ENCODE measurements around the gene LYRM1.
"Not testable (repeated sequence)": the region's sequence is repeated elsewhere in the genome, so short reads cannot be mapped to it uniquely, and the experiment has no call there.

Gene LYRM1

GRCh38 chr16:20937736-20938135 is 37.2 kb downstream of the LYRM1 start:
- H3K27me3 ChIP-seq (ENCODE audit: control insufficient read depth in 1 of 2, insufficient read depth in 2 of 2, low read length in 2 of 2) = peaks cover 0 to 2% of the 10 kb centered on the region in 2 donors
- H3K27ac ChIP-seq (ENCODE audit: low read length) = no peak overlapping the region
- H3K9ac ChIP-seq (ENCODE audit: low read length in 2 of 2) = no peak overlapping the region
- H3K4me3 ChIP-seq (ENCODE audit: low read length in 2 of 2) = no peak overlapping the region
- no peaks in the 10 kb centered on the region for H3K9me3 ChIP-seq (ENCODE audit: control insufficient read depth in 2 of 2, low read length in 2 of 2)
- H3K4me1 ChIP-seq (ENCODE audit: control insufficient read depth, insufficient read depth, low read length) = no peaks in the 10 kb centered on the region
- H3K36me3 ChIP-seq (ENCODE audit: control insufficient read depth in 2 of 2, insufficient read depth in 2 of 2, low read length in 2 of 2) = no peaks in the 10 kb centered on the region

- Histone ChIP-seq H3K4me3 (ENCODE audit: low read length in 2 of 2) (no peak overlapping the region), H3K9ac (ENCODE audit: low read length in 2 of 2) (no peak overlapping the region), H3K4me1 (ENCODE audit: control insufficient read depth, insufficient read depth, low read length) (no peaks in the 10 kb centered on the region), H3K9me3 (ENCODE audit: control insufficient read depth in 2 of 2, low read length in 2 of 2) (no peaks in the 10 kb centered on the region), H3K36me3 (ENCODE audit: control insufficient read depth in 2 of 2, insufficient read depth in 2 of 2, low read length in 2 of 2) (no peaks in the 10 kb centered on the region), H3K27ac (ENCODE audit: low read length) (no peak overlapping the region), H3K27me3 (ENCODE audit: control insufficient read depth in 1 of 2, insufficient read depth in 2 of 2, low read length in 2 of 2) (peaks cover 0 to 2% of the 10 kb centered on the region in 2 donors)
Observed at GRCh38 chr16:20938426-20938825, 37.9 kb downstream of the LYRM1 start.

- no peaks in the 10 kb centered on the region for H3K9me3 ChIP-seq (ENCODE audit: control insufficient read depth in 2 of 2, low read length in 2 of 2)
- no peak overlapping the region for H3K27ac ChIP-seq (ENCODE audit: low read length)
- no peaks in the 10 kb centered on the region for H3K36me3 ChIP-seq (ENCODE audit: control insufficient read depth in 2 of 2, insufficient read depth in 2 of 2, low read length in 2 of 2)
- H3K4me1 ChIP-seq (ENCODE audit: control insufficient read depth, insufficient read depth, low read length) = no peaks in the 10 kb centered on the region
- H3K4me3 ChIP-seq (ENCODE audit: low read length in 2 of 2) = no peak overlapping the region
- no peak overlapping the region for H3K9ac ChIP-seq (ENCODE audit: low read length in 2 of 2)
- peaks cover 0 to 2% of the 10 kb centered on the region in 2 donors for H3K27me3 ChIP-seq (ENCODE audit: control insufficient read depth in 1 of 2, insufficient read depth in 2 of 2, low read length in 2 of 2)
Observed at GRCh38 chr16:20939611-20940010, 39.0 kb downstream of the LYRM1 start.

GRCh38 chr16:20940871-20941635 is 40.5 kb downstream of the LYRM1 start:
- Histone ChIP-seq H3K27ac (ENCODE audit: low read length) (no peak overlapping the region), H3K27me3 (ENCODE audit: control insufficient read depth in 1 of 2, insufficient read depth in 2 of 2, low read length in 2 of 2) (peaks cover 0 to 2% of the 10 kb centered on the region in 2 donors), H3K36me3 (ENCODE audit: control insufficient read depth in 2 of 2, insufficient read depth in 2 of 2, low read length in 2 of 2) (no peaks in the 10 kb centered on the region), H3K9ac (ENCODE audit: low read length in 2 of 2) (no peak overlapping the region), H3K9me3 (ENCODE audit: control insufficient read depth in 2 of 2, low read length in 2 of 2) (no peaks in the 10 kb centered on the region), H3K4me3 (ENCODE audit: low read length in 2 of 2) (no peak overlapping the region), H3K4me1 (ENCODE audit: control insufficient read depth, insufficient read depth, low read length) (no peaks in the 10 kb centered on the region)

GRCh38 chr16:20941636-20941926 is 41.0 kb downstream of the LYRM1 start:
- no peak overlapping the region for H3K9ac ChIP-seq (ENCODE audit: low read length in 2 of 2)
- H3K4me1 ChIP-seq (ENCODE audit: control insufficient read depth, insufficient read depth, low read length) = no peaks in the 10 kb centered on the region
- no peaks in the 10 kb centered on the region for H3K27me3 ChIP-seq (ENCODE audit: control insufficient read depth in 1 of 2, insufficient read depth in 2 of 2, low read length in 2 of 2)
- H3K4me3 ChIP-seq (ENCODE audit: low read length in 2 of 2) = no peak overlapping the region
- H3K9me3 ChIP-seq (ENCODE audit: control insufficient read depth in 2 of 2, low read length in 2 of 2) = no peaks in the 10 kb centered on the region
- H3K36me3 ChIP-seq (ENCODE audit: control insufficient read depth in 2 of 2, insufficient read depth in 2 of 2, low read length in 2 of 2) = no peaks in the 10 kb centered on the region
- no peak overlapping the region for H3K27ac ChIP-seq (ENCODE audit: low read length)

- Histone ChIP-seq H3K4me1 (ENCODE audit: control insufficient read depth, insufficient read depth, low read length) (no peaks in the 10 kb centered on the region), H3K9ac (ENCODE audit: low read length in 2 of 2) (no peak overlapping the region), H3K36me3 (ENCODE audit: control insufficient read depth in 2 of 2, insufficient read depth in 2 of 2, low read length in 2 of 2) (no peaks in the 10 kb centered on the region), H3K9me3 (ENCODE audit: control insufficient read depth in 2 of 2, low read length in 2 of 2) (no peaks in the 10 kb centered on the region), H3K27me3 (ENCODE audit: control insufficient read depth in 1 of 2, insufficient read depth in 2 of 2, low read length in 2 of 2) (no peaks in the 10 kb centered on the region), H3K27ac (ENCODE audit: low read length) (no peak overlapping the region), H3K4me3 (ENCODE audit: low read length in 2 of 2) (no peak overlapping the region)
Observed at GRCh38 chr16:20942256-20942655, 41.7 kb downstream of the LYRM1 start.

GRCh38 chr16:20944861-20945574 is 44.4 kb downstream of the LYRM1 start:
- H3K27ac ChIP-seq (ENCODE audit: low read length) = no peak overlapping the region
- no peak overlapping the region for H3K9ac ChIP-seq (ENCODE audit: low read length in 2 of 2)
- no peaks in the 10 kb centered on the region for H3K4me1 ChIP-seq (ENCODE audit: control insufficient read depth, insufficient read depth, low read length)
- H3K36me3 ChIP-seq (ENCODE audit: control insufficient read depth in 2 of 2, insufficient read depth in 2 of 2, low read length in 2 of 2) = no peaks in the 10 kb centered on the region
- H3K4me3 ChIP-seq (ENCODE audit: low read length in 2 of 2) = no peak overlapping the region
- peaks cover 0 to 3% of the 10 kb centered on the region in 2 donors for H3K27me3 ChIP-seq (ENCODE audit: control insufficient read depth in 1 of 2, insufficient read depth in 2 of 2, low read length in 2 of 2)
- H3K9me3 ChIP-seq (ENCODE audit: control insufficient read depth in 2 of 2, low read length in 2 of 2) = no peaks in the 10 kb centered on the region

GRCh38 chr16:20945575-20945875 is 45.0 kb downstream of the LYRM1 start:
- H3K9me3 ChIP-seq (ENCODE audit: control insufficient read depth in 2 of 2, low read length in 2 of 2); H3K4me1 ChIP-seq (ENCODE audit: control insufficient read depth, insufficient read depth, low read length); H3K27ac ChIP-seq (ENCODE audit: low read length); H3K27me3 ChIP-seq (ENCODE audit: control insufficient read depth in 1 of 2, insufficient read depth in 2 of 2, low read length in 2 of 2); H3K9ac ChIP-seq (ENCODE audit: low read length in 2 of 2); H3K4me3 ChIP-seq (ENCODE audit: low read length in 2 of 2); H3K36me3 ChIP-seq (ENCODE audit: control insufficient read depth in 2 of 2, insufficient read depth in 2 of 2, low read length in 2 of 2): not testable (repeated sequence)

GRCh38 chr16:20946015-20946629 is 45.6 kb downstream of the LYRM1 start:
- H3K9me3 ChIP-seq (ENCODE audit: control insufficient read depth in 2 of 2, low read length in 2 of 2) = no peaks in the 10 kb centered on the region
- no peak overlapping the region for H3K9ac ChIP-seq (ENCODE audit: low read length in 2 of 2)
- no peaks in the 10 kb centered on the region for H3K4me1 ChIP-seq (ENCODE audit: control insufficient read depth, insufficient read depth, low read length)
- no peaks in the 10 kb centered on the region for H3K36me3 ChIP-seq (ENCODE audit: control insufficient read depth in 2 of 2, insufficient read depth in 2 of 2, low read length in 2 of 2)
- H3K27ac ChIP-seq (ENCODE audit: low read length) = no peak overlapping the region
- H3K4me3 ChIP-seq (ENCODE audit: low read length in 2 of 2) = no peak overlapping the region
- peaks cover 0 to 3% of the 10 kb centered on the region in 2 donors for H3K27me3 ChIP-seq (ENCODE audit: control insufficient read depth in 1 of 2, insufficient read depth in 2 of 2, low read length in 2 of 2)

GRCh38 chr16:20948444-20948843 is 47.9 kb downstream of the LYRM1 start:
- H3K9ac ChIP-seq (ENCODE audit: low read length in 2 of 2) = no peak overlapping the region
- no peaks in the 10 kb centered on the region for H3K4me1 ChIP-seq (ENCODE audit: control insufficient read depth, insufficient read depth, low read length)
- H3K36me3 ChIP-seq (ENCODE audit: control insufficient read depth in 2 of 2, insufficient read depth in 2 of 2, low read length in 2 of 2) = no peaks in the 10 kb centered on the region
- H3K9me3 ChIP-seq (ENCODE audit: control insufficient read depth in 2 of 2, low read length in 2 of 2) = no peaks in the 10 kb centered on the region
- H3K27me3 ChIP-seq (ENCODE audit: control insufficient read depth in 1 of 2, insufficient read depth in 2 of 2, low read length in 2 of 2) = peaks cover 0 to 3% of the 10 kb centered on the region in 2 donors
- H3K27ac ChIP-seq (ENCODE audit: low read length) = no peak overlapping the region
- H3K4me3 ChIP-seq (ENCODE audit: low read length in 2 of 2) = no peak overlapping the region

- Histone ChIP-seq H3K36me3 (ENCODE audit: control insufficient read depth in 2 of 2, insufficient read depth in 2 of 2, low read length in 2 of 2) (no peaks in the 10 kb centered on the region), H3K4me3 (ENCODE audit: low read length in 2 of 2) (no peak overlapping the region), H3K9ac (ENCODE audit: low read length in 2 of 2) (no peak overlapping the region), H3K27ac (ENCODE audit: low read length) (no peak overlapping the region), H3K4me1 (ENCODE audit: control insufficient read depth, insufficient read depth, low read length) (no peaks in the 10 kb centered on the region), H3K9me3 (ENCODE audit: control insufficient read depth in 2 of 2, low read length in 2 of 2) (no peaks in the 10 kb centered on the region), H3K27me3 (ENCODE audit: control insufficient read depth in 1 of 2, insufficient read depth in 2 of 2, low read length in 2 of 2) (peaks cover 0 to 3% of the 10 kb centered on the region in 2 donors)
Observed at GRCh38 chr16:20949660-20950059, 49.1 kb downstream of the LYRM1 start.
